HepG2 (cell line): ENCODE data around the gene ZNF281. TPM values are rescaled to one million over a fixed set of nuclear protein-coding genes. Genes with fewer than 3 reads are reported as not detected.

Experiments
- ATAC-seq: fragments of 200-7000 bp; cut with Tn5 transposase; 3 replicates; pipeline ENCODE4 v1.9.1; 2020; ENCODE audit warnings: mild to moderate bottlenecking, moderate library complexity
- BruUV-seq: library from RNA; stranded (reverse); fragments of 400-500 nt; replicated peaks from 2 replicates; lab custom pipeline; 2021; lab: Mats Ljungman, UMichigan
- CTCF ChIA-PET: fragments of 300-600 bp; formaldehyde crosslinking; extraction: SDS; loops from one replicate; lab custom pipeline; 2021; ENCODE audit warnings: low total read pairs, inconsistent platforms, low intra/inter-chr PET ratio; lab: Yijun Ruan, JAX
- POLR2A ChIA-PET: fragments of 350-600 bp; sonication (Branson Sonifier 250); formaldehyde crosslinking; loops from one replicate; lab custom pipeline; 2020; ENCODE audit warnings: antibody characterized with exemption, inconsistent platforms; lab: Yijun Ruan, JAX
- DNase-seq: peaks from one replicate; pipeline ENCODE4 v3.0.0-alpha.2; 2015; ENCODE audit warnings: low spot score
- FAIRE-seq: peaks from 3 replicates; lab custom pipeline; 2011; peaks lifted over from hg19 to GRCh38; lab: Jason Lieb, UNC
- H2AFZ ChIP-seq: one replicate; pipeline ENCODE4 v1.6.1; 2011; ENCODE audit warnings: low read length, inconsistent platforms
- H3K27ac ChIP-seq: fragments of 300-600 bp; 3 replicates; pipeline ENCODE4 v1.8.0; 2011; ENCODE audit warnings: mixed run types, mild to moderate bottlenecking, mixed read lengths, low read length, inconsistent platforms; ENCODE audit not compliant: insufficient read depth; ENCODE audit errors: extremely low read length
- H3K27me3 ChIP-seq, 2 experiments: fragments of 200-600 bp in 1 of 2; 2 replicates in 1 of 2; 3 replicates in 1 of 2; pipeline versions ENCODE4 v1.6.0 to v1.8.0; 2011; ENCODE audit warnings: low read length in 2 of 2, mild to moderate bottlenecking in 2 of 2, moderate library complexity in 2 of 2, inconsistent platforms in 1 of 2; ENCODE audit not compliant: insufficient read depth in 2 of 2, control insufficient read depth in 1 of 2
- H3K36me3 ChIP-seq, 2 experiments: fragments of 200-600 bp in 1 of 2; replicated peaks in 1 of 2; 2 replicates in 1 of 2; 3 replicates in 1 of 2; pipeline versions ENCODE4 v1.5.1 to v1.8.0; 2011; ENCODE audit warnings: low read length in 2 of 2, inconsistent platforms in 1 of 2; ENCODE audit not compliant: insufficient read depth in 2 of 2, control insufficient read depth in 1 of 2
- H3K4me1 ChIP-seq: 2 replicates; pipeline ENCODE4 v1.5.1; 2012; ENCODE audit warnings: low read length, inconsistent platforms; ENCODE audit not compliant: insufficient read depth
- H3K4me2 ChIP-seq: 2 replicates; pipeline ENCODE4 v1.6.0; 2011; ENCODE audit warnings: low read depth, low read length, inconsistent platforms
- H3K4me3 ChIP-seq, 3 experiments: fragments of 200-600 bp in 1 of 3; sonication (generic), shearing (Covaris generic) in 1 of 3; replicated peaks in 1 of 3; 2 replicates each; pipeline ENCODE4 v1.5.1; 2011 to 2016; ENCODE audit warnings: low read length in 3 of 3, inconsistent platforms in 2 of 3, low read depth in 2 of 3, mild to moderate bottlenecking in 2 of 3, control low read depth in 1 of 3, mixed read lengths in 1 of 3; ENCODE audit not compliant: insufficient read depth in 1 of 3
- H3K79me2 ChIP-seq: one replicate; pipeline ENCODE4 v1.6.1; 2011; ENCODE audit warnings: low read length, inconsistent platforms; ENCODE audit not compliant: insufficient read depth
- H3K9ac ChIP-seq: 2 replicates; pipeline ENCODE4 v1.6.0; 2011; ENCODE audit warnings: mild to moderate bottlenecking, low read depth, low read length, inconsistent platforms; ENCODE audit not compliant: insufficient read depth
- H3K9me3 ChIP-seq: 2 replicates; pipeline ENCODE4 v1.5.1; 2012; ENCODE audit warnings: mild to moderate bottlenecking, low read length
- H4K20me1 ChIP-seq: 2 replicates; pipeline ENCODE4 v1.6.0; 2011; ENCODE audit warnings: inconsistent platforms, mild to moderate bottlenecking, low read length, moderate library complexity; ENCODE audit not compliant: insufficient read depth
- ELF3 ChIP-seq: IDR thresholded peaks from 2 replicates; pipeline ENCODE4 v1.6.1; 2016; ENCODE audit warnings: missing genetic modification reagents, missing compliant biosample characterization
- FOXO1 ChIP-seq: sonication (generic); formaldehyde crosslinking; IDR thresholded peaks from 2 replicates; pipeline ENCODE4 v1.4.0; 2020; ENCODE audit warnings: missing genetic modification reagents
- HOMEZ ChIP-seq: IDR thresholded peaks from 2 replicates; pipeline ENCODE4 v1.6.1; 2016; ENCODE audit warnings: low read depth
- NPAS2 ChIP-seq: sonication (generic); formaldehyde crosslinking; IDR thresholded peaks from 2 replicates; pipeline ENCODE4 v1.8.0; 2022; ENCODE audit warnings: mild to moderate bottlenecking, missing genetic modification reagents, borderline replicate concordance
- RARG ChIP-seq: sonication (generic); formaldehyde crosslinking; IDR thresholded peaks from 2 replicates; pipeline ENCODE4 v1.4.0; 2020; ENCODE audit warnings: low read depth, mild to moderate bottlenecking, missing genetic modification reagents
- SKIL ChIP-seq: sonication (generic); formaldehyde crosslinking; IDR thresholded peaks from 2 replicates; pipeline ENCODE4 v1.8.0; 2022; ENCODE audit warnings: missing genetic modification reagents, mild to moderate bottlenecking, moderate library complexity, borderline replicate concordance
- ZNF362 ChIP-seq: sonication (generic); formaldehyde crosslinking; IDR thresholded peaks from 2 replicates; pipeline ENCODE4 v1.4.0; 2020; ENCODE audit warnings: missing genetic modification reagents, mild to moderate bottlenecking, borderline replicate concordance
- ZNF616 ChIP-seq: sonication (generic); formaldehyde crosslinking; IDR thresholded peaks from 2 replicates; pipeline ENCODE4 v1.5.0; 2020; ENCODE audit warnings: low read depth, mild to moderate bottlenecking, missing genetic modification reagents
- ZNF747 ChIP-seq: sonication (generic); formaldehyde crosslinking; IDR thresholded peaks from 2 replicates; pipeline ENCODE4 v1.8.1; 2023; ENCODE audit warnings: missing genetic modification reagents, mild to moderate bottlenecking, borderline replicate concordance
- WGBS: methylation state at CpG from one replicate; pipeline ENCODE4 v1.1.6; 2017; ENCODE audit warnings: low lambda C conversion rate; 5-methylcytosine and 5-hydroxymethylcytosine counted together
- in situ Hi-C: cut with HindIII; loops from 2 replicates; pipeline ENCODE4 v1.10.0; 2017; ENCODE audit warnings: low pct_unique_long_range_greater_than_20kb; ENCODE audit not compliant: extremely low pct_ligation_motif_present
- intact Hi-C: fragments of 100-400 bp; cut with micrococcal nuclease; formaldehyde crosslinking; loops from one replicate; pipeline ENCODE4 v1.10.0; 2022; ENCODE audit not compliant: unreplicated experiment
- polyA plus RNA-seq, 8 experiments: library from polyadenylated mRNA; depleted of rRNA in 3 of 8; stranded (reverse) in 7 of 8; unstranded in 1 of 8; fragments of >200 nt; fragmentation: Illumina TruSeq in 4 of 8; extraction: Trizol in 4 of 8; gene quantifications; 2 replicates each; pipeline versions ENCODE4 v1.2.1 to v1.2.3, GENCODE V29; 2011 to 2016; ENCODE audit warnings: low read depth in 4 of 8, missing spikeins in 1 of 8, mixed read lengths in 1 of 8; ENCODE audit not compliant: insufficient read depth in 1 of 8
- total RNA-seq, 5 experiments: library from RNA; depleted of rRNA; stranded (reverse); fragments of >200 nt; fragmentation: Illumina TruSeq; extraction: Trizol; gene quantifications; 2 replicates each; pipeline ENCODE4 v1.2.3, GENCODE V29; 2016; ENCODE audit warnings: low read depth in 1 of 5
- TF ChIP-seq, protein P1 (sequence below): sonication (generic); formaldehyde crosslinking; IDR thresholded peaks from 2 replicates; pipeline ENCODE4 v1.4.0; 2020; ENCODE audit warnings: missing genetic modification reagents

ZNF281 gene
- total and polyA plus RNA-seq, 2 of the 13 experiments (the other 11 are each of a cell fraction or from before 2014, with no cell fraction given) = 7.7 to 20.6 TPM

DNA sequence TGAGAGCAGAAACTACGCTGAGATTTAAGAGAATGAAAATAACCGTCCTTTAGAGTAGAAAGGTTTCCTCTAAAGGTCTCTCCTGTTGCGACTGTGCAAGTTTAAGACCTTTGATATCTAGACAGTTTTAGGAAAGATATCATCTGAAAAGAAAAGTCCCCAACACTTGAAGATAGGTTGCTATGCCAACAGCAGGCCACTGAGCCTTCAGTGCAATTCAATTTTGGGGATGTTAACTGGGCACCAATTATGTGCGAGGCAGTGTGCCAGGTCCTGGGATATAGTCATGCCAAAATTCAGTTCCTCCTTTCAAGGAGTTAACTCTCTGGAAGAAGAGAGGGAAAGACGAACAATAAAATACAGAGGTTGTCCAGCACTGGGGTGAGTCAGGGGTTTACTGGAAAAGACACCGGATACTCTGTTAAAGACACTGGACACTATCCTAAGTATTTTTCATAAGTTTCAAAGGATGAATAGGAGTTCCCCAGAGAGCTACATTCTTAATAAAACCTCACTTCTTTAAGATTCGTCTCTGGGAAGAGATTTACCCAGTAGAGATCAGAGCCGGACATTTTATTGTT is 25.5 kb upstream of the ZNF281 start:
- ChIA-PET POLR2A (no interaction called here), CTCF (no interaction called here)
- Histone ChIP-seq H3K27me3 (no peaks in the 10 kb centered on the region), H4K20me1 (no peaks in the 10 kb centered on the region), H3K79me2 (no peaks in the 10 kb centered on the region), H3K27ac (no peak overlapping the region), H3K9ac (no peak overlapping the region), H3K9me3 (no peaks in the 10 kb centered on the region), H3K36me3 (no peaks in the 10 kb centered on the region), H3K4me1 (peaks cover 7% of the 10 kb centered on the region; the same call in 1 of the 2 replicates), H3K4me2 (no peak overlapping the region), H2AFZ (no peak overlapping the region), H3K4me3 (no peak overlapping the region)
- ATAC-seq = no peak
- 48% methylated on average over 8 of the region's 8 CpGs for WGBS
- TF ChIP-seq HOMEZ (CRISPR knock-in tag) (no peak), ZNF747 (CRISPR knock-in tag) (no peak), NPAS2 (CRISPR knock-in tag) (no peak), ZNF616 (no peak), SKIL (CRISPR knock-in tag) (no peak), ZNF362 (CRISPR knock-in tag) (no peak), FOXO1 (CRISPR knock-in tag) (no peak), RARG (CRISPR knock-in tag) (no peak), ELF3 (CRISPR knock-in tag) (no peak)
- TF ChIP-seq, protein P1, sequence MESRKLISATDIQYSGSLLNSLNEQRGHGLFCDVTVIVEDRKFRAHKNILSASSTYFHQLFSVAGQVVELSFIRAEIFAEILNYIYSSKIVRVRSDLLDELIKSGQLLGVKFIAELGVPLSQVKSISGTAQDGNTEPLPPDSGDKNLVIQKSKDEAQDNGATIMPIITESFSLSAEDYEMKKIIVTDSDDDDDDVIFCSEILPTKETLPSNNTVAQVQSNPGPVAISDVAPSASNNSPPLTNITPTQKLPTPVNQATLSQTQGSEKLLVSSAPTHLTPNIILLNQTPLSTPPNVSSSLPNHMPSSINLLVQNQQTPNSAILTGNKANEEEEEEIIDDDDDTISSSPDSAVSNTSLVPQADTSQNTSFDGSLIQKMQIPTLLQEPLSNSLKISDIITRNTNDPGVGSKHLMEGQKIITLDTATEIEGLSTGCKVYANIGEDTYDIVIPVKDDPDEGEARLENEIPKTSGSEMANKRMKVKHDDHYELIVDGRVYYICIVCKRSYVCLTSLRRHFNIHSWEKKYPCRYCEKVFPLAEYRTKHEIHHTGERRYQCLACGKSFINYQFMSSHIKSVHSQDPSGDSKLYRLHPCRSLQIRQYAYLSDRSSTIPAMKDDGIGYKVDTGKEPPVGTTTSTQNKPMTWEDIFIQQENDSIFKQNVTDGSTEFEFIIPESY = no peak
- intact Hi-C loops (no loop called here), in situ Hi-C loops (no loop called here)
- BruUV-seq = no TSS peak
- DNase-seq = no peak
- no peak for FAIRE-seq
